GM18517 (cell line): ENCODE results near the gene TBL1X.

ENCODE experiments used
- ATAC-seq: cut with Tn5 transposase; IDR thresholded peaks from one replicate; pipeline ENCODE4 v1.9.1; 2021; ENCODE audit warnings: mild to moderate bottlenecking, moderate library complexity; ENCODE audit not compliant: unreplicated experiment

The TBL1X gene

GRCh38 chrX:9494771-9495170 is 29.9 kb downstream of the TBL1X start:
- ATAC-seq: no peak

- no peak for ATAC-seq
These were observed 30.6 kb downstream of the TBL1X start for GRCh38 chrX:9495496-9495895.

GRCh38 chrX:9498236-9498635 is 33.4 kb downstream of the TBL1X start:
- no peak for ATAC-seq

- no peak for ATAC-seq
These were observed 35.7 kb downstream of the TBL1X start for GRCh38 chrX:9500584-9500983.

- no peak for ATAC-seq
These were observed 36.5 kb downstream of the TBL1X start for GRCh38 chrX:9501362-9501761.

GRCh38 chrX:9503261-9503660 is 38.4 kb downstream of the TBL1X start:
- ATAC-seq: no peak

GRCh38 chrX:9510366-9510765 is 45.5 kb downstream of the TBL1X start:
- ATAC-seq: no peak

GRCh38 chrX:9510980-9511379 is 46.1 kb downstream of the TBL1X start:
- no peak for ATAC-seq

- peak; percentile 16 for ATAC-seq
These were observed 50.6 kb downstream of the TBL1X start for GRCh38 chrX:9515489-9515888.

- peak; percentile 59 for ATAC-seq
These were observed 51.2 kb downstream of the TBL1X start for GRCh38 chrX:9515973-9516538.

GRCh38 chrX:9516635-9517034 is 51.8 kb downstream of the TBL1X start:
- no peak for ATAC-seq

- ATAC-seq: no peak
These were observed 53.2 kb downstream of the TBL1X start for GRCh38 chrX:9518051-9518450.

- ATAC-seq: no peak
These were observed 54.0 kb downstream of the TBL1X start for GRCh38 chrX:9518889-9519288.

- ATAC-seq: no peak
These were observed 54.8 kb downstream of the TBL1X start for GRCh38 chrX:9519546-9520216.

GRCh38 chrX:9520217-9520590 is 55.3 kb downstream of the TBL1X start:
- no peak for ATAC-seq

GRCh38 chrX:9522378-9523155 is 57.7 kb downstream of the TBL1X start:
- ATAC-seq: no peak

- no peak for ATAC-seq
These were observed 60.8 kb downstream of the TBL1X start for GRCh38 chrX:9525511-9526248.

- ATAC-seq: no peak
These were observed 62.1 kb downstream of the TBL1X start for GRCh38 chrX:9526965-9527364.

GRCh38 chrX:9528498-9528897 is 63.6 kb downstream of the TBL1X start:
- ATAC-seq: no peak

GRCh38 chrX:9529223-9529622 is 64.4 kb downstream of the TBL1X start:
- no peak for ATAC-seq

- peak; percentile 78 for ATAC-seq
These were observed 66.0 kb downstream of the TBL1X start for GRCh38 chrX:9530848-9531274.
